H9 (cell line): ENCODE results near the gene DNAJC17. TPM values are rescaled to one million over a fixed set of nuclear protein-coding genes. Genes with fewer than 3 reads are reported as not detected.

ENCODE experiments used
- DNase-seq: peaks from one replicate; pipeline ENCODE4 v3.0.0-alpha.2; 2017
- H2AFZ ChIP-seq: one replicate; pipeline ENCODE4 v1.6.1; 2013; ENCODE audit warnings: mild to moderate bottlenecking, low read length, control low read depth, moderate library complexity
- H2AK5ac ChIP-seq: 2 replicates; pipeline ENCODE4 v1.6.1; 2013; ENCODE audit warnings: low read length, control low read depth, mixed read lengths; ENCODE audit not compliant: insufficient read length
- H2BK120ac ChIP-seq: one replicate; pipeline ENCODE4 v1.6.1; 2013; ENCODE audit warnings: low read depth, mild to moderate bottlenecking, low read length, control low read depth, inconsistent platforms; ENCODE audit not compliant: poor library complexity, severe bottlenecking
- H2BK12ac ChIP-seq: 2 replicates; pipeline ENCODE4 v1.6.1; 2013; ENCODE audit warnings: low read length, control low read depth, mixed read lengths, low read depth; ENCODE audit not compliant: insufficient read length
- H2BK15ac ChIP-seq: 2 replicates; pipeline ENCODE4 v1.6.1; 2013; ENCODE audit warnings: low read depth, low read length, control low read depth
- H2BK20ac ChIP-seq: one replicate; pipeline ENCODE4 v1.6.1; 2013; ENCODE audit warnings: low read depth, mild to moderate bottlenecking, low read length, control low read depth, inconsistent platforms; ENCODE audit not compliant: poor library complexity, severe bottlenecking
- H2BK5ac ChIP-seq: 2 replicates; pipeline ENCODE4 v1.6.1; 2013; ENCODE audit warnings: low read length, control low read depth, mixed read lengths; ENCODE audit not compliant: insufficient read length
- H3K14ac ChIP-seq: 2 replicates; pipeline ENCODE4 v1.6.1; 2013; ENCODE audit warnings: low read length, control low read depth; ENCODE audit not compliant: insufficient read depth
- H3K18ac ChIP-seq: 2 replicates; pipeline ENCODE4 v1.6.1; 2013; ENCODE audit warnings: low read depth, mild to moderate bottlenecking, mixed read lengths, low read length, control low read depth; ENCODE audit not compliant: insufficient read length
- H3K23ac ChIP-seq: 2 replicates; pipeline ENCODE4 v1.6.1; 2013; ENCODE audit warnings: low read length, control low read depth, mixed read lengths, low read depth; ENCODE audit not compliant: insufficient read length
- H3K23me2 ChIP-seq: 2 replicates; pipeline ENCODE4 v1.6.1; 2013; ENCODE audit warnings: low read depth, mild to moderate bottlenecking, mixed read lengths, low read length, control low read depth; ENCODE audit not compliant: insufficient read length, poor library complexity, severe bottlenecking
- H3K27ac ChIP-seq: 2 replicates; pipeline ENCODE4 v1.5.1; 2013; ENCODE audit warnings: low read length, control low read depth, mixed read lengths, low read depth; ENCODE audit not compliant: insufficient read length
- H3K27me3 ChIP-seq: 2 replicates; pipeline ENCODE4 v1.6.1; 2013; ENCODE audit warnings: low read length, control low read depth, inconsistent platforms; ENCODE audit not compliant: insufficient read depth
- H3K4ac ChIP-seq: 2 replicates; pipeline ENCODE4 v1.6.1; 2013; ENCODE audit warnings: low read depth, mild to moderate bottlenecking, control low read depth, inconsistent platforms, low read length, moderate library complexity
- H3K4me1 ChIP-seq: 2 replicates; pipeline ENCODE4 v1.6.1; 2013; ENCODE audit warnings: low read length, control low read depth, inconsistent platforms; ENCODE audit not compliant: insufficient read depth
- H3K4me2 ChIP-seq: 2 replicates; pipeline ENCODE4 v1.6.1; 2013; ENCODE audit warnings: low read length, control low read depth, mixed read lengths; ENCODE audit not compliant: insufficient read length, insufficient read depth
- H3K56ac ChIP-seq: 2 replicates; pipeline ENCODE4 v1.6.1; 2013; ENCODE audit warnings: low read depth, mild to moderate bottlenecking, mixed read lengths, low read length, control low read depth; ENCODE audit not compliant: insufficient read length
- H3K79me1 ChIP-seq: 2 replicates; pipeline ENCODE4 v1.6.1; 2013; ENCODE audit warnings: low read depth, mild to moderate bottlenecking, moderate library complexity, low read length, control low read depth, inconsistent platforms; ENCODE audit not compliant: insufficient read depth, poor library complexity, severe bottlenecking
- H3K79me2 ChIP-seq: 2 replicates; pipeline ENCODE4 v1.6.1; 2013; ENCODE audit warnings: low read length, control low read depth, inconsistent platforms; ENCODE audit not compliant: insufficient read depth
- H3K9ac ChIP-seq: 2 replicates; pipeline ENCODE4 v1.6.1; 2013; ENCODE audit warnings: low read length, control low read depth, mixed read lengths; ENCODE audit not compliant: insufficient read length; ENCODE audit errors: extremely low read depth
- H3K9me3 ChIP-seq: one replicate; pipeline ENCODE4 v1.6.1; 2013; ENCODE audit warnings: low read depth, low read length, inconsistent platforms; ENCODE audit not compliant: control insufficient read depth
- H3T11ph ChIP-seq: one replicate; pipeline ENCODE4 v1.6.1; 2013; ENCODE audit warnings: mild to moderate bottlenecking, low read length, control low read depth, inconsistent platforms
- H4K20me1 ChIP-seq: one replicate; pipeline ENCODE4 v1.6.1; 2013; ENCODE audit not compliant: control insufficient read depth, insufficient read length, insufficient read depth
- H4K5ac ChIP-seq: 2 replicates; pipeline ENCODE4 v1.6.1; 2013; ENCODE audit warnings: low read depth, mild to moderate bottlenecking, mixed read lengths, low read length, control low read depth; ENCODE audit not compliant: insufficient read length
- H4K8ac ChIP-seq: replicated peaks from 2 replicates; pipeline ENCODE4 v1.6.1; 2013; ENCODE audit warnings: low read length, control low read depth, mixed read lengths, low read depth; ENCODE audit not compliant: insufficient read length
- H4K91ac ChIP-seq: 2 replicates; pipeline ENCODE4 v1.6.1; 2013; ENCODE audit warnings: low read depth, mild to moderate bottlenecking, moderate library complexity, mixed read lengths, low read length, control low read depth; ENCODE audit not compliant: insufficient read length
- H3K27ac Mint-ChIP-seq, 3 experiments: 2 replicates in 2 of 3; 3 replicates in 1 of 3; pipeline ENCODE4 v1.8.0; 2020 to 2021; ENCODE audit warnings: mixed read lengths in 3 of 3, mild to moderate bottlenecking in 1 of 3, moderate library complexity in 1 of 3
- H3K27me3 Mint-ChIP-seq: 2 replicates; pipeline ENCODE4 v1.8.0; 2021; ENCODE audit warnings: low read depth, mild to moderate bottlenecking, moderate library complexity, mixed read lengths
- H3K36me3 Mint-ChIP-seq, 3 experiments: 2 replicates in 2 of 3; 3 replicates in 1 of 3; pipeline ENCODE4 v1.8.0; 2020 to 2021; ENCODE audit warnings: low read depth in 3 of 3, mixed read lengths in 3 of 3; ENCODE audit not compliant: insufficient read depth in 1 of 3
- H3K4me1 Mint-ChIP-seq, 2 experiments: 2 replicates each; pipeline ENCODE4 v1.8.0; 2020; ENCODE audit warnings: mixed read lengths in 2 of 2
- H3K4me3 Mint-ChIP-seq, 2 experiments: 2 replicates in 1 of 2; 3 replicates in 1 of 2; pipeline ENCODE4 v1.8.0; 2020 to 2021; ENCODE audit warnings: mild to moderate bottlenecking in 2 of 2, mixed read lengths in 2 of 2, moderate library complexity in 1 of 2
- H3K9me3 Mint-ChIP-seq, 2 experiments: 2 replicates in 1 of 2; 3 replicates in 1 of 2; pipeline ENCODE4 v1.8.0; 2020; ENCODE audit warnings: mild to moderate bottlenecking in 2 of 2, mixed read lengths in 2 of 2, moderate library complexity in 1 of 2
- CTCF ChIP-seq: fragments of 200-600 bp; sonication (generic); conservative IDR thresholded peaks from 3 replicates; pipeline ENCODE4 v1.8.0; 2021; ENCODE audit warnings: antibody characterized with exemption, mild to moderate bottlenecking
- WGBS: extraction: QIAGEN DNeasy Blood & Tissue Kit; methylation state at CpG from one replicate; pipeline ENCODE4 v1.1.7; 2013; ENCODE audit warnings: missing lambda C conversion rate, low lambda C conversion rate, mixed read lengths; ENCODE audit not compliant: insufficient read length; ENCODE audit errors: extremely low coverage; 5-methylcytosine and 5-hydroxymethylcytosine counted together
- total RNA-seq: library from RNA; stranded (reverse); gene quantifications from 2 replicates; pipeline ENCODE4 v1.2.1, GENCODE V29; 2021

Gene DNAJC17
- total RNA-seq, 1 experiment from 2014 or later = 38.3 TPM

GRCh38 chr15:40796512-40796911 is 10.8 kb downstream of the DNAJC17 start:
- H2BK5ac ChIP-seq = no peak overlapping the region
- no peak overlapping the region for H4K8ac ChIP-seq
- no peak overlapping the region for H3K4me3 Mint-ChIP-seq
- no peak overlapping the region for H2AFZ ChIP-seq
- H3K4me2 ChIP-seq = no peak overlapping the region
- H3K23ac ChIP-seq = no peak overlapping the region
- H3K14ac ChIP-seq = no peak overlapping the region
- no CpG with 5 or more reads among the region's 5 CpGs for WGBS
- H4K91ac ChIP-seq = no peak overlapping the region
- peaks cover 13 to 21% (median 14%) of the 10 kb centered on the region in 3 experiments; a peak in 5 of 7 replicates for H3K36me3 Mint-ChIP-seq
- H3K27ac ChIP-seq = no peak overlapping the region
- H3K9me3 ChIP-seq = no peaks in the 10 kb centered on the region
- DNase-seq = no peak
- H3K79me2 ChIP-seq = no peaks in the 10 kb centered on the region
- H3K4ac ChIP-seq = no peak overlapping the region
- H2BK15ac ChIP-seq = no peak overlapping the region
- no peak for TF ChIP-seq CTCF
- no peaks in the 10 kb centered on the region for H3K27me3 Mint-ChIP-seq
- H2BK120ac ChIP-seq = no peak overlapping the region
- no peak overlapping the region for H4K5ac ChIP-seq
- no peak overlapping the region for H2BK12ac ChIP-seq
- H3K27me3 ChIP-seq = no peaks in the 10 kb centered on the region
- H3K4me1 ChIP-seq = peaks cover 12% of the 10 kb centered on the region; the same call in 1 of the 2 replicates
- no peak overlapping the region for H3K9ac ChIP-seq
- H3K4me1 Mint-ChIP-seq = peaks cover 32 to 38% of the 10 kb centered on the region in 2 experiments
- peak overlapping the region in 2 of 3 experiments; percentile 37 to 89; a peak in 3 of 7 replicates for H3K27ac Mint-ChIP-seq
- H3T11ph ChIP-seq = no peak overlapping the region
- no peak overlapping the region for H3K18ac ChIP-seq
- H3K79me1 ChIP-seq = no peaks in the 10 kb centered on the region
- H2AK5ac ChIP-seq = no peak overlapping the region
- no peaks in the 10 kb centered on the region for H3K23me2 ChIP-seq
- no peaks in the 10 kb centered on the region for H3K9me3 Mint-ChIP-seq
- no peak overlapping the region for H3K56ac ChIP-seq
- H2BK20ac ChIP-seq = no peak overlapping the region
- no peaks in the 10 kb centered on the region for H4K20me1 ChIP-seq
